Measurements from ENCODE around the gene FBXW7.

DNA sequence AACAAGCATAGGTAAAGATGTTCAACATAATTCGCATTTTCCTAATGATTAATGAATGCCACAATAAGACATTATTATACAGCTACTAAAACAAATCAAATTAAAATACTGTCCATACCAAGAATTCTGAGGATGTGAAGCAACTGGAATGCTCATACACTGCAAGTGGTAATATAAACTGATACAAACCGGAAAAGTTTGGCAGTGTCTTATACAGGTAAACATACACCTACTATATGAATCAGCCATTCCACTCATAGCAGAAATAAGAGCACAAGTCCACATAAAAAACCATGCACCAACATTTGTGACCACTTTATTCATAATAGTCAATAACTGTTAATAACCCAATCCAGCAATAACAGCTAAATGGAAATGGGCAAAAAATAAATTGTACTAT is 79.3 kb downstream of the FBXW7 start:
- no peak for TF ChIP-seq RFX5 (IDR thresholded peaks at IDR 0.05; ENCODE audit: low read length)
- TF ChIP-seq NFIC (IDR thresholded peaks at IDR 0.05; ENCODE audit: borderline replicate concordance): no peak
- TF ChIP-seq, protein P1, sequence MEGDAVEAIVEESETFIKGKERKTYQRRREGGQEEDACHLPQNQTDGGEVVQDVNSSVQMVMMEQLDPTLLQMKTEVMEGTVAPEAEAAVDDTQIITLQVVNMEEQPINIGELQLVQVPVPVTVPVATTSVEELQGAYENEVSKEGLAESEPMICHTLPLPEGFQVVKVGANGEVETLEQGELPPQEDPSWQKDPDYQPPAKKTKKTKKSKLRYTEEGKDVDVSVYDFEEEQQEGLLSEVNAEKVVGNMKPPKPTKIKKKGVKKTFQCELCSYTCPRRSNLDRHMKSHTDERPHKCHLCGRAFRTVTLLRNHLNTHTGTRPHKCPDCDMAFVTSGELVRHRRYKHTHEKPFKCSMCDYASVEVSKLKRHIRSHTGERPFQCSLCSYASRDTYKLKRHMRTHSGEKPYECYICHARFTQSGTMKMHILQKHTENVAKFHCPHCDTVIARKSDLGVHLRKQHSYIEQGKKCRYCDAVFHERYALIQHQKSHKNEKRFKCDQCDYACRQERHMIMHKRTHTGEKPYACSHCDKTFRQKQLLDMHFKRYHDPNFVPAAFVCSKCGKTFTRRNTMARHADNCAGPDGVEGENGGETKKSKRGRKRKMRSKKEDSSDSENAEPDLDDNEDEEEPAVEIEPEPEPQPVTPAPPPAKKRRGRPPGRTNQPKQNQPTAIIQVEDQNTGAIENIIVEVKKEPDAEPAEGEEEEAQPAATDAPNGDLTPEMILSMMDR (IDR thresholded peaks at IDR 0.05): no peak
- TF ChIP-seq, protein P2, sequence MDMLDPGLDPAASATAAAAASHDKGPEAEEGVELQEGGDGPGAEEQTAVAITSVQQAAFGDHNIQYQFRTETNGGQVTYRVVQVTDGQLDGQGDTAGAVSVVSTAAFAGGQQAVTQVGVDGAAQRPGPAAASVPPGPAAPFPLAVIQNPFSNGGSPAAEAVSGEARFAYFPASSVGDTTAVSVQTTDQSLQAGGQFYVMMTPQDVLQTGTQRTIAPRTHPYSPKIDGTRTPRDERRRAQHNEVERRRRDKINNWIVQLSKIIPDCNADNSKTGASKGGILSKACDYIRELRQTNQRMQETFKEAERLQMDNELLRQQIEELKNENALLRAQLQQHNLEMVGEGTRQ (IDR thresholded peaks at IDR 0.05; ENCODE audit: borderline replicate concordance, low read depth, low read length): no peak
